ENCODE measurements around the gene SLC25A42.
"Not testable (repeated sequence)": the region's sequence is repeated elsewhere in the genome, so short reads cannot be mapped to it uniquely, and the experiment has no call there.

Gene SLC25A42

DNA sequence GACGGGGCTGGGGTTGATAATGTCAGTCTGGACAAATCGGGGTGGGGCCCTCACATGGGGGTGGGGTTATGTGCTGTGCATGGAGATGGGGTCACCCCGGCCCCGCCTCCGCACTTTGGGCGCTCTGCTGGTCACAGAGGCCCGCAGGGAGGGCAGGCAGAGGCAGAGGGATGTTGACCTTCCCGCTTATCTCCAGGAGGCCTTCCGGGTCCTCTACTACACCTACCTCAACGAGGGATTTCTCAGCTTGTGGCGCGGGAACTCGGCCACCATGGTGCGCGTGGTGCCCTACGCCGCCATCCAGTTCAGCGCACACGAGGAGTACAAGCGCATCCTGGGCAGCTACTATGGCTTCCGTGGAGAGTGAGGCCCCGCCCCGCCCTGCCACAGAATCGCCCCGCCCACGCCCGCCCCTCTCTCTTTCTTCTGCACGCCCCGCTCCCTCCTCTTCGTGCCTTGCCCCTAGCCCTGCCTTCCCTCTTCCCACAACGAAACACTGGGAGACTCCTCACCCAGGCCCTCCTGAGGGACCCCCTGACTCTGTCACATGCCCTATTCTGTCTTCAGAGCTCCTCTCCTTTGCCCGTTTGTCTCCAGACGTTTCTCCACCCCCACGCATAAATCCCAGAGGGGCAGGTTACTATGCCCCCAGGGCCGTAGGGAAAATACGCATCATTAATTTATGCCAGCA, 41.7 kb downstream of the SLC25A42 start:
- no peak for DNase-seq (ENCODE audit: low read depth, low spot score)

GRCh38 chr19:19106056-19106551, 42.3 kb downstream of the SLC25A42 start:
- no peak for DNase-seq (ENCODE audit: low read depth, low spot score)

GRCh38 chr19:19106938-19107337, 43.1 kb downstream of the SLC25A42 start:
- not testable (repeated sequence) for DNase-seq (ENCODE audit: low read depth, low spot score)

DNA sequence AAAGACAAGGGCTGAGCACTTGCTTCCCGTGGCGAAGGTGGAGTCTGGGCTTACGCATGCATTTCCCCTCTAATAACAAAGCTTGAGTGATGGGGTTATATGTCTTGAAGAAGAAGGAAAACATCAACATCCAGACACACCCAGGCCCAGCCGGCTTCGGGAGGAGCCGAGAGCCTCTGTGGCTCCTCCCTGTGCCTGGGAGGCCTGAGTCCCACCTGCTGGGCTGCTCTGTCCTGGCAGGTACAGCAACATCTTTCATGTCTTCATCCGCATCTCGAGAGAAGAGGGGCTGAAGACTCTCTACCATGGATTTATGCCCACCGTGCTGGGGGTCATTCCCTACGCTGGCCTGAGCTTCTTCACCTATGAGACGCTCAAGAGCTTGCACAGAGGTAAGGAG, 43.9 kb downstream of the SLC25A42 start:
- DNase-seq (ENCODE audit: low read depth, low spot score) = no peak

DNA sequence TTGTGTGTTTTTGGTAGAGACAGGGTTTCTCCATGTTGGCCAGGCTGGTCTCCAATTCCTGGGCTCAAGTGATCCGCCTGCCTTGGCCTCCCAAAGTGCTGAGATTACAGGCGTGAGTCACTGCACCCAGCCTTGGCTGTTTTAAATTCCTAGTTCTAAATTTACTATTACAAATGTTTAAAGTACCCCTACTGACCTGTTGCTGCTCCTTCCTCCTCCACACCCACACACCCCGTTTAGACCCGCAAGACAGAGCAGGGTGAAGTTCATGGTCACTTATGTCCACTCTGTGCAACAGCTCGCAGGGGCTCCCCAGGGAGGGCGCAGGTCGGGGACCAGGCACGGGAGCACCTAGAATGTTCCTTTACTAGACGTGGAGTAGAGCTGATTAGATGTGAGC, 45.8 kb downstream of the SLC25A42 start:
- DNase-seq (ENCODE audit: low read depth, low spot score) = no peak

- no peak for DNase-seq (ENCODE audit: low read depth, low spot score)
Measured at GRCh38 chr19:19110410-19111135, 46.8 kb downstream of the SLC25A42 start.

DNA sequence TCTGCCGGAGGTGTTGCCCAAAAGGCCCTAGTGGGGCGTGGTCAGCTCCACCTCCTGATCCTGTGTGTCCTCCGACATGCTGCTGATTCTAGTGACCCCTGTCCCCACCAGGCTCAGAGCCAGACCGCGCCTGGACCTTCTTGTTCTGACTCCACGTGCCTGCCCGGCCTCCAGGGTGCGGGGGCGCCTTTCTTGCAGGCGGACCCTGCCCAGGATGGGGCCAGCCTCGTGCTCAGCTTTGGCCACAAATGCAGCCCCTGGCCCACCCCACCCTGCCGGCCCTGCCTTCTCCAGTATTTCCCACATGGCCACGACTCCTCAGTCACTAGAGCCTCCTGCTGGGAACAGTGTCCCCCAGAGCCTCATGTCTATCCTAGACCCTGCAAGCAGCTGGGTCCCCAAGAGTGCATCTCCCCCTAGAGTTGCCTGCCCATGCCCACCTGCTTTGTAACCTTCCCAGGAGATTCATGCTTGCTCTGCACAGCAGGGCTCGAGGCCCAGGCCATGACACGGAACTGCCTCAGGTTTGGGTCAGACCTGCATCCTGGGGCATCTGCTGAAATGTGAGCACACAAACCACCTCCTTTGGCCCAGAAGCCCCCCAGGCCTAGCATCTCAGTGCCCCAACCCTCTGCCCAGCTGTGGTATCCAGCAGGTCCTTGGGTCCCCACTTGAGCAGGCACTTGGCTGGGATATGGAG, 47.5 kb downstream of the SLC25A42 start:
- no peak for DNase-seq (ENCODE audit: low read depth, low spot score)

DNA sequence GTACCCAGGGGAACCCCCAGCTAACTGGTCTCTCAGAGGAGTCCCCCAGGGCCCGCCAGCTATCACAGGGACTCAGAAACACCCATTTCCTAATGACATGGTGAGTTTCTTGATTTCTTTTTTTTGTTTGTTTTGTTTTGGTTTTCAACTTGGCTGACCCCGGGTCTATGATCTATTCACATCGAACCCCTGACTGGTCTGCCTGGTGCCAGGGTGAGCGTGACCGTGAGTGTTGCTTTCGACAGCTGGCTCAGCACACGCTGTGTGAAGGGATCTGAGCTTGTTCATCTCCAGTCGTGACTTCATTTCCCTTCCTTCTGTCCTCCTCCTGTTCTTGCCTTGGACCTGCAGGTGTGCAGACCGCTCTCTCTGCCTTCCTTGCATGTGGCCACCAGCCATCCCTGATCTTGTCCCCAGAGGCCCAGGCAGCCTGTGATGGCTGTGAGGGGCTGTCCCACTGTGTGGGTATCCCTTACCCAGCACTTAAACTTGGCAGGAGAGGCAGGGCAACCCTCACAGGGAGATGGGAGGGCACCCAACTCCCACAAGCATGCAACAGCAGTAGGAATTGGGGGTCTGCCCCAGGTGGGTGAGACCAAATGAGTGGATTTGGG, 48.3 kb downstream of the SLC25A42 start:
- DNase-seq (ENCODE audit: low read depth, low spot score) = no peak

GRCh38 chr19:19113040-19113626, 49.3 kb downstream of the SLC25A42 start:
- no peak for DNase-seq (ENCODE audit: low read depth, low spot score)

DNA sequence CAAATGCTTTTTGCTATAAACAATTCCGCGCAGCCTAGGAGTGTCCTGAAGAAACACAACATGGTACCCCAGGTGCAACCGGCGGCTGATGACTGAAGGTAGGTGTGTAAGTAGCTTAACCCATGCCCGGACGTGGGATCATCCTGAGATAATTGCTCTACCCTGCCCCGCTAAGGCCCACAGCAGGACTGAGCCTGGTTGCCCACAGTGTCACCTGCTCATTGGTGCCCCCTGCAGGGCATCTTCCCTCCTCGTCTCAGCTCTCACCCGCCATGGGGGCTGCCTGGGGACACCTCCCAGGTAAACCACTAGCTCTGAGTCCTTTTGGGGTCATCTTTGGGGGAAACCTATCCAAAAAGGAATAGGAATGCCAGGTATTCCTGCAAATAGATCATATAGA, 52.2 kb downstream of the SLC25A42 start:
- DNase-seq (ENCODE audit: low read depth, low spot score) = no peak

DNA sequence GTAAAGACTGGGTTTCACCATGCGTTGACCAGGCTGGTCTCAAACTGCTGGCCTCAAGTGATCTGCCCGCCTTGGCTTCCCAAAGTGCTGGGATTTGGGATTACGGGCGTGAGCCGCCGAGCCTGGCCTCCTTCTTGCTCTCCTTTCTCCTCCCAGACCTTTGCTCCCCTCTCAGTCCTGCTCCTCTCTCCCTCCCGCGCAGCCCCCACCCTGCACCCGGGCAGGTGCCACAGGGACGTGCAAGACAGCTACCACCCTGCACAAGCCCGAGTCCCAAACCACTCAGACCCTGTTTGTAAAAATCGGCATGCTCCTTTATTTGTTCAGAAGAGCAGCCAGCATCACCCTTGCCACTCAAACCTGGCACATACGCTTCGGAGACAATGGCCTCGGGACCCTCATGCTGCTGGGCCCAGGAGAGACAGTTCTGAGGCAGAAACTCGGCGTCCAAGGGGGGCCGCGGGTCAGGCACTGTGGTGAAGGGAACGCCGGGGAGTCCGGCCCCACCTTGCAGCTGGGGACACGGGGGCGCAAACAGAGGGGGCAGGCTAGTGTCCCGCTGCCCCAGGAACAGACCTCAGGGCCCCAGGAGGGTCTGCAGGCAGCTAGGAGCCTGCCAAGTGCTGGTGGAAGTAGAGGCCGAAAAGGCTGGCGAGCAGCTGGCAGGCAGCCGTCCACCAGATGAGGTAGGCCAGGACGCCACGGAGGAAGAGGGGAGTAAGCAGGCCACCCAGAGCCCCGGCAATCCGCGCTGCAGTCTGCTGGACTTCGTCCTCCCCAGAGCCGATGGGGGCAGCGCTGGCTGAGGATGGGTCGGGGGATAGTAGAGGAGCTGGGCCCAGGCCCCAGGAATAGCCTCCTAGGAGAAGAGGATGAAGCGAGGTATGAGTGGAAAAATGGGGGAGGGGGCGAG, 55.8 kb downstream of the SLC25A42 start:
- no peak for DNase-seq (ENCODE audit: low read depth, low spot score)

GRCh38 chr19:19120308-19121231, 56.8 kb downstream of the SLC25A42 start:
- no peak for DNase-seq (ENCODE audit: low read depth, low spot score)

GRCh38 chr19:19121371-19121770, 57.6 kb downstream of the SLC25A42 start:
- DNase-seq (ENCODE audit: low read depth, low spot score) = no peak

DNA sequence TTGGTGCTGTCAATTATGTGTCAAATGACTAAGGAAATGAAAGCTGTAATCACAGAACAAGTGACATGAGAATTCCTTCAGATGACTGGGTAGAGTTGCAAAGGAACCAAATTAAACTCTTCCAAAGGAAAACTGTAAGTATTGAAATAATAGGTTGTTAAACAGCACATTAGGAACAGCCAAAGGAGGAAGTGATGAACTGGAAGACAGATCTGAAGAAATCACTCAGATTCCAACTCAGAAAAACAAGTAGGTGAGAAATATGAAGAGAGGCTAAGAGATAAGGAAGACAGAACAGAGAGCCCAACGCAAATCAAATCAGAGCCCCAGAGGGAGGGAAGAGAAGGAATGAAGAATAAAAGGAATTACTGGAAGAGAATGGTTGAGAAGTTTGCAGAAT, 59.1 kb downstream of the SLC25A42 start:
- no peak for DNase-seq (ENCODE audit: low read depth, low spot score)

- DNase-seq (ENCODE audit: low read depth, low spot score) = no peak
Measured at GRCh38 chr19:19123386-19123785, 59.6 kb downstream of the SLC25A42 start.

DNA sequence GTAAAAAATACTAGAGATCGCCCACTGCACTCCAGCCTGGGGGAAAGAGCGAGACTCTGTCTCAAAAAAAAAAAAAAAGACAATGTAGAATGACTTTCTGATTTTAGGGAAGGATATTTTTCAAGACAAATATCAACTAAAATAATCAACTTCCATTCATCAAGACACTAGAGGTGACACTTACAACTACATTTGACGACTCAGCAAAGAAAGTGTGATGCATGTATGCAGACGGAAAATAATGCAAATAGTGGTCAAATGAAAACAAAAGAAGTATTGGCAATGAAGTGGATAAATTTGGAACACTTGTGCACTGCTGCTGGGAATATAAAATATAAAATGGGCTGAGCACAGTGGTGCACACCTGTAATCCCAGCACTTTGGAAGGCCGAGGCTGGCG, 62.3 kb downstream of the SLC25A42 start:
- no peak for DNase-seq (ENCODE audit: low read depth, low spot score)

DNA sequence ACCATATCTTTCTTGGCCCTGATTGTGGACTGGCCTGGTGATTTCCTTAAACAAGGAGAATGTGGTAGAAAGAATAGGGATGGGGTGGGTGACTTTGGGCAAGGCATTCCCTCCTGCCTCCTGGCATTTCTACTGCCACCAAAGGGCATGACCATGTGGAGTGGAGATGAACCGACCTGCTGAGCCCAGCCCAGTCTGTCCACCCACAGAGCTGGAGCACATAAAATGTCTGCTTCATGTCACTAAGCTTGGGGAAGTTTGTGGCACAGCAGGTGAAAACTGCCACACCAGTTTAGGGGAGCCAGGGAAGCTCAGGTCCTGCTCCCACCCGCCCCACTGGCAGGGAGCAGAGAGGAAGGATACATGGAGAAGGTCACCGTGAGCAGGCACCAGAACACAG, 68.2 kb downstream of the SLC25A42 start:
- no peak for DNase-seq (ENCODE audit: low read depth, low spot score)

- DNase-seq (ENCODE audit: low read depth, low spot score) = no peak
Measured at GRCh38 chr19:19132912-19133311, 69.1 kb downstream of the SLC25A42 start.

- DNase-seq (ENCODE audit: low read depth, low spot score) = no peak
Measured at GRCh38 chr19:19133985-19134384, 70.2 kb downstream of the SLC25A42 start.

Measured in smooth muscle cell of the brain vasculature (primary cell).